Tibial nerve (tissue), 4 donors: ENCODE results near the gene KIF3A. TPM values are rescaled to one million over a fixed set of nuclear protein-coding genes. Genes with fewer than 3 reads are reported as not detected.

Source experiments
- DNase-seq, 2 donors: peaks; one replicate each; pipeline ENCODE4 v3.0.0-alpha.2; 2019; ENCODE audit warnings: low spot score in 2 of 2
- H3K27ac ChIP-seq, 4 donors: fragments of 200-600 bp; sonication (generic) in 3 of 4; one replicate each; pipeline ENCODE4 v1.5.1; 2017 to 2019; ENCODE audit warnings: mild to moderate bottlenecking in 1 of 4
- H3K27me3 ChIP-seq, 2 donors: fragments of 200-600 bp; sonication (generic) in 1 of 2; one replicate each; pipeline versions ENCODE4 v1.5.1 to v1.6.0; 2017 to 2019
- H3K36me3 ChIP-seq, 3 donors: fragments of 200-600 bp; sonication (generic); one replicate each; pipeline ENCODE4 v1.5.1; 2018 to 2019
- H3K4me1 ChIP-seq, 4 donors: fragments of 200-600 bp; sonication (generic) in 3 of 4; one replicate each; pipeline ENCODE4 v1.5.1; 2017 to 2019
- H3K4me3 ChIP-seq, 4 donors: fragments of 200-600 bp; sonication (generic) in 3 of 4; one replicate each; pipeline ENCODE4 v1.5.1; 2017 to 2019; ENCODE audit warnings: mild to moderate bottlenecking in 1 of 4, moderate library complexity in 1 of 4
- H3K9me3 ChIP-seq, 4 donors: fragments of 200-600 bp; sonication (generic) in 3 of 4; one replicate each; pipeline ENCODE4 v1.5.1; 2017 to 2019
- CTCF ChIP-seq, 5 experiments: fragments of 200-600 bp in 3 of 5; fragments of 450-650 bp in 2 of 5; sonication (generic) in 3 of 5; IDR thresholded peaks; one replicate each; pipeline ENCODE4 v1.5.1; 2016 to 2019; ENCODE audit warnings: antibody characterized with exemption in 5 of 5, mild to moderate bottlenecking in 3 of 5, moderate library complexity in 2 of 5
- EP300 ChIP-seq, 2 donors: sonication (generic); formaldehyde crosslinking; IDR thresholded peaks; one replicate each; pipeline ENCODE4 v1.6.1; 2017; ENCODE audit warnings: antibody characterized with exemption in 2 of 2, mild to moderate bottlenecking in 1 of 2
- POLR2A ChIP-seq, 2 donors: fragments of 450-650 bp; IDR thresholded peaks; one replicate each; pipeline ENCODE4 v1.6.1; 2017; ENCODE audit warnings: antibody characterized with exemption in 2 of 2, mild to moderate bottlenecking in 2 of 2, moderate library complexity in 2 of 2
- WGBS, 2 donors: methylation state at CpG; one replicate each; pipeline ENCODE4 v1.1.5; 2018; 5-methylcytosine and 5-hydroxymethylcytosine counted together
- total RNA-seq, 4 donors: library from RNA; depleted of rRNA; stranded (reverse); fragments of >200 nt; gene quantifications; one replicate each; pipeline ENCODE4 v1.1.0, GENCODE V29; 2016

The KIF3A gene
- total RNA-seq, 4 donors from 2014 or later: 8.4 to 11.6 (median 10.7) TPM

- Histone ChIP-seq H3K4me3 (no peak overlapping the region), H3K9me3 (no peaks in the 10 kb centered on the region), H3K27me3 (peaks cover 0 to 3% of the 10 kb centered on the region in 2 donors), H3K36me3 (no peaks in the 10 kb centered on the region), H3K27ac (no peak overlapping the region), H3K4me1 (peaks cover 0 to 16% (median 0%) of the 10 kb centered on the region in 4 donors)
- no peak for TF ChIP-seq POLR2A (IDR thresholded peaks at IDR 0.05)
- TF ChIP-seq EP300 (IDR thresholded peaks at IDR 0.05): no peak
- TF ChIP-seq CTCF (IDR thresholded peaks at IDR 0.05): no peak
- DNase-seq: no peak
- WGBS, 2 donors: 85 to 87% methylated on average over 15 to 16 of the region's 16 CpGs
These were observed 67.1 kb downstream of the KIF3A start for GRCh38 chr5:132669966-132670882.

GRCh38 chr5:132669455-132669820 lies 67.9 kb downstream of the KIF3A start:
- peaks cover 0 to 15% (median 2%) of the 10 kb centered on the region in 4 donors for H3K4me1 ChIP-seq
- H3K9me3 ChIP-seq: no peaks in the 10 kb centered on the region
- TF ChIP-seq POLR2A (IDR thresholded peaks at IDR 0.05) (no peak), CTCF (IDR thresholded peaks at IDR 0.05) (no peak), EP300 (IDR thresholded peaks at IDR 0.05) (no peak)

GRCh38 chr5:132668706-132669454 lies 68.5 kb downstream of the KIF3A start:
- H3K4me1 ChIP-seq: peaks cover 0 to 15% (median 3%) of the 10 kb centered on the region in 4 donors
- H3K4me3 ChIP-seq: no peak overlapping the region
- H3K27ac ChIP-seq: no peak overlapping the region
- TF ChIP-seq POLR2A (IDR thresholded peaks at IDR 0.05) (no peak), CTCF (IDR thresholded peaks at IDR 0.05) (no peak), EP300 (IDR thresholded peaks at IDR 0.05) (no peak)
- no peaks in the 10 kb centered on the region for H3K36me3 ChIP-seq
- no peaks in the 10 kb centered on the region for H3K9me3 ChIP-seq
- H3K27me3 ChIP-seq: peaks cover 0 to 3% of the 10 kb centered on the region in 2 donors
- DNase-seq: no peak
- WGBS, 2 donors: 88 to 90% methylated on average over 14 of the region's 14 CpGs

More at GRCh38 chr5:132669455-132669820, 67.9 kb downstream of the KIF3A start:
- no peak for DNase-seq
- peaks cover 0 to 3% of the 10 kb centered on the region in 2 donors for H3K27me3 ChIP-seq
- no peak overlapping the region for H3K27ac ChIP-seq
- no peak overlapping the region for H3K4me3 ChIP-seq
- WGBS, 2 donors: 80 to 88% methylated on average over 7 of the region's 7 CpGs
- H3K36me3 ChIP-seq: no peaks in the 10 kb centered on the region

GRCh38 chr5:132667761-132668705 lies 69.3 kb downstream of the KIF3A start:
- Histone ChIP-seq H3K36me3 (no peaks in the 10 kb centered on the region), H3K4me3 (no peak overlapping the region), H3K27me3 (peaks cover 0 to 3% of the 10 kb centered on the region in 2 donors), H3K9me3 (no peaks in the 10 kb centered on the region), H3K4me1 (peaks cover 0 to 20% (median 8%) of the 10 kb centered on the region in 4 donors), H3K27ac (no peak overlapping the region)
- 75 to 81% methylated on average over 22 of the region's 22 CpGs for WGBS, 2 donors
- no peak for DNase-seq
- no peak for TF ChIP-seq POLR2A (IDR thresholded peaks at IDR 0.05)
- TF ChIP-seq EP300 (IDR thresholded peaks at IDR 0.05): no peak
- TF ChIP-seq CTCF (IDR thresholded peaks at IDR 0.05): no peak
